Brain microvascular endothelial cell (primary cell): ENCODE measurements around the gene FAM219A.

Source experiments
- DNase-seq: peaks from one replicate; pipeline ENCODE4 v3.0.0-alpha.2; 2020
- H3K27ac ChIP-seq: fragments of 250-450 bp; sonication (Bioruptor Pico); 2 replicates; pipeline ENCODE4 v1.5.1; 2020; ENCODE audit warnings: mild to moderate bottlenecking, moderate library complexity
- H3K27me3 ChIP-seq: fragments of 250-450 bp; sonication (Bioruptor Pico); replicated peaks from 2 replicates; pipeline ENCODE4 v1.5.1; 2020; ENCODE audit warnings: mild to moderate bottlenecking
- H3K36me3 ChIP-seq: fragments of 250-450 bp; sonication (Bioruptor Pico); replicated peaks from 2 replicates; pipeline ENCODE4 v1.5.1; 2020; ENCODE audit warnings: mild to moderate bottlenecking
- H3K4me3 ChIP-seq: 2 replicates; pipeline ENCODE4 v1.5.1; 2011; ENCODE audit warnings: low read depth, mild to moderate bottlenecking, control low read depth, low read length, moderate library complexity
- in situ Hi-C: cut with HindIII; loops from 2 replicates; pipeline ENCODE4 v1.10.0; 2017; ENCODE audit warnings: low sequenced_read_pairs, low pct_ligation_motif_present
- TF ChIP-seq, protein P1 (sequence below): IDR thresholded peaks from 2 replicates; pipeline ENCODE4 v1.5.1; 2011; ENCODE audit warnings: low read depth, mild to moderate bottlenecking, moderate library complexity, low read length, control low read depth, inconsistent platforms; ENCODE audit errors: missing control alignments

The FAM219A gene

DNA sequence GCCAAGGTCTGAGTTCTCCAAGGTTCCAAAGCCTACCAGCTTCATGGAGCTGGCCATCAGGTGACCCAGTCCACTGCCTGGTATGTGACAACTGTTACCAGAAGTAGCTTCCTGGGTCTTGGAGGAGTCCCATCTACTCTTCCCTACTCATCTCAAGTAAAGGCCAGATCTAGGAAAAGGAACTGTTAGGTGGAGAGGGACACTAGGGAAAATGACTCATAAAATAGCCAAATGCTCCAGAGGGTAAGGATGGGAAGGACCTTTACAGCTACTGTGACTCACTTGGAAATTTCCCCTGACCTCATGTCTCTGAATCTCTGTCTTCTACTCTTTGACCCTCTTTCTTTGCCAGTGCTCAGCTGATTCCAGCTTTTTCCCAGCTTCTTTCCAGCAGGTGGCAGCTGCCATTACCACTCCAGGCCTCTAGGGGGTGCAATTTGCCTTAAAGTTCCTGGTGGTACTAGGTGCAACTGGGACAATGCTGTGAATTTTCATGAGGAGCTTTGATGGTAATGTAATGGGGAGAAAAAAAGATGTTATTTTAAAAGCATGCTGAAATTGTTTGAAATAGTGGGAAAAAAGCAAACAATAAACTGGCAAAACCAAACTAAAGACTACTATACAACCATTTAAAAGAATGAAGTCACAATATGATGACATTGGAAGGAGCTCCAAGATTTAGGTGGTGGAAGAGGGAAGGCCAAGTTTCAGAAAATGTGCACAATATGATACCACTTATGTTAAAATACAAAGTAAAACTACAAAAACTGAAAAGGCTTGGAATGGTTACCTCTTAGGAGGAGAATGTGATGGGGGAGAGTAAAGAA is 54.6 kb downstream of the FAM219A start:
- no peak overlapping the region for H3K4me3 ChIP-seq
- in situ Hi-C loops = no loop called here
- H3K27ac ChIP-seq = no peak overlapping the region

DNA sequence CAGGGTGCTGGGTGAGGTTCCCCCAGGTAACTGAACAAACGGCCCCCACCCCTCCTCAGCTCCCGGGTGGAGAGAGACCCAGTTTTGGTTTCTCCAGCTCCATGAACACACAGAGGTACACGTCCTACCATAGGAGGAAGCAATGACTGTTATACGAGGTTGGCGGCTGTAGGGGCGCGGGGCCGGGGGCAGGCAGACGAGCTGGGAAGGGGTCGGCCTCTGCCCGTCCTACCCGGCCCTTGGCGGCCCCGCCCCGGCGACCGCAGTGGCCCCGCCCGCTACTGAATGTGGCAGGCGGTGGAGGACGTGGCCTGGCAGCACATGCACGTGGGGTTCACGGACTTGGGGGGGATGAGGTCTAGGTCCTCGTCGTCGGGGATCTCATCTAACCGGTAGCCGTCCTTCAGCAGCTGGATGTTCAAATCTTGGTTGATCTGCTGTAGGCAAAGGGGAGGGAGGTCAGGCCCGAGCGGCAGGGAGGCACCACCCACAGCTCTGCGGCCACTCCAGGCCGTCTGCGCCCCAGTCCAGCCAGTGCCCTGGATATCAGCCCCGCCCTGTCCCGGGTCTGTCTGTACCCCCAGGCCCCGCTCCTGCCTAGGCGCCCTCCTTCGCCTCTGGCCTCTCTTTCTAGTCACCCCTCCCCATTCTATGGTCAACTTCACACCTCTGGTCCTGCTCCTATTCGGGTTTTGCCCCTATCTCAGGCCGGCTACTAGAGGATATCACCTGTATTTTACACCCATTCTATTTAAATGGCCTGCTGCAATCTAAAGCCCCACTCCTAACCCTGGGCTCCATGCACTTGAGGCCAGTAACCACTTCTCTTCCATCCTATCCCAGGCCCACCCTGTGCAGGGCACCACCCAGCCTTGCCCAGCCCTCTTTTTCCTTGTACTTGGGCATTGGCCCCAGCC is 57.4 kb downstream of the FAM219A start:
- no peak overlapping the region for H3K4me3 ChIP-seq
- H3K27me3 ChIP-seq = no peaks in the 10 kb centered on the region
- in situ Hi-C loops = no loop called here
- TF ChIP-seq, protein P1, sequence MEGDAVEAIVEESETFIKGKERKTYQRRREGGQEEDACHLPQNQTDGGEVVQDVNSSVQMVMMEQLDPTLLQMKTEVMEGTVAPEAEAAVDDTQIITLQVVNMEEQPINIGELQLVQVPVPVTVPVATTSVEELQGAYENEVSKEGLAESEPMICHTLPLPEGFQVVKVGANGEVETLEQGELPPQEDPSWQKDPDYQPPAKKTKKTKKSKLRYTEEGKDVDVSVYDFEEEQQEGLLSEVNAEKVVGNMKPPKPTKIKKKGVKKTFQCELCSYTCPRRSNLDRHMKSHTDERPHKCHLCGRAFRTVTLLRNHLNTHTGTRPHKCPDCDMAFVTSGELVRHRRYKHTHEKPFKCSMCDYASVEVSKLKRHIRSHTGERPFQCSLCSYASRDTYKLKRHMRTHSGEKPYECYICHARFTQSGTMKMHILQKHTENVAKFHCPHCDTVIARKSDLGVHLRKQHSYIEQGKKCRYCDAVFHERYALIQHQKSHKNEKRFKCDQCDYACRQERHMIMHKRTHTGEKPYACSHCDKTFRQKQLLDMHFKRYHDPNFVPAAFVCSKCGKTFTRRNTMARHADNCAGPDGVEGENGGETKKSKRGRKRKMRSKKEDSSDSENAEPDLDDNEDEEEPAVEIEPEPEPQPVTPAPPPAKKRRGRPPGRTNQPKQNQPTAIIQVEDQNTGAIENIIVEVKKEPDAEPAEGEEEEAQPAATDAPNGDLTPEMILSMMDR = no peak
- H3K36me3 ChIP-seq = peaks cover 24% of the 10 kb centered on the region
- DNase-seq = no peak
- no peak overlapping the region for H3K27ac ChIP-seq

More for the DNA sequence above, 54.6 kb downstream of the FAM219A start:
- no peaks in the 10 kb centered on the region for H3K27me3 ChIP-seq
- DNase-seq = peak; percentile 57
- TF ChIP-seq, protein P1 = peak; percentile 99
- H3K36me3 ChIP-seq = peaks cover 23% of the 10 kb centered on the region

- H3K27ac ChIP-seq = no peak overlapping the region
- no peak for DNase-seq
- TF ChIP-seq, protein P1 = peak; percentile 41
- no peaks in the 10 kb centered on the region for H3K27me3 ChIP-seq
- peaks cover 24% of the 10 kb centered on the region for H3K36me3 ChIP-seq
- no peak overlapping the region for H3K4me3 ChIP-seq
- in situ Hi-C loops = no loop called here
Measured at GRCh38 chr9:34400275-34400674, 58.1 kb downstream of the FAM219A start.

- in situ Hi-C loops = no loop called here
- no peak for DNase-seq
- Histone ChIP-seq H3K4me3 (no peak overlapping the region), H3K36me3 (peaks cover 24% of the 10 kb centered on the region), H3K27me3 (no peaks in the 10 kb centered on the region), H3K27ac (no peak overlapping the region)
- TF ChIP-seq, protein P1 = no peak
Measured at GRCh38 chr9:34399729-34400128, 58.6 kb downstream of the FAM219A start.

DNA sequence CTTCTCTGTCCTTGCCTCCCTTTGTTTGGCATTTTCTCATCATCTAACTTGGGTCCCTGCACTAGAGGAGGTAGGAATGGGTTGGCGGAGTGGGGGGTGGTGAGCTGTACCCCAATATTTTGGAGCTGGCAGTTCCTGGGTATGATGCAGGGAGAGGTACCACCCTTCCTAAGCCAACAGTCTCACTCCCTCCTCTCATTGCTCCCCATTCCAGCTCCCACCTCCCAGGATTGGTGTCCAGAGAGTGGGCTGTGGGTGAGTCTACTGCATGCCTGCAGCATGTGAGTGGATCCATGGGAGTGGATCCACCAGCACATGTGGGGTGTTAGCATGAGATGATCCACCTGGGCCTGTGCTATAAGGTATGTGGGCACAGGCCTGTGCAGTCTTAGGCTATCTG is 59.5 kb downstream of the FAM219A start:
- TF ChIP-seq, protein P1 = no peak
- Histone ChIP-seq H3K27ac (no peak overlapping the region), H3K27me3 (no peaks in the 10 kb centered on the region), H3K4me3 (no peak overlapping the region), H3K36me3 (peaks cover 24% of the 10 kb centered on the region)
- no peak for DNase-seq
- in situ Hi-C loops = no loop called here
